CD1c-positive myeloid dendritic cell (primary cell): Measurements from ENCODE around the gene DMTF1.
"Not testable (repeated sequence)": the region's sequence is repeated elsewhere in the genome, so short reads cannot be mapped to it uniquely, and the experiment has no call there.

Experiments used
- DNase-seq: peaks from one replicate; pipeline ENCODE4 v3.0.0-alpha.2; 2016; ENCODE audit errors: extremely low spot score

The DMTF1 gene

GRCh38 chr7:87199241-87199640 lies 47.0 kb downstream of the DMTF1 start:
- no peak for DNase-seq

GRCh38 chr7:87199700-87200450 lies 47.6 kb downstream of the DMTF1 start:
- DNase-seq, result no peak

- DNase-seq, result no peak
Measured at GRCh38 chr7:87202208-87202607, 50.0 kb downstream of the DMTF1 start.

- DNase-seq, result no peak
Measured at GRCh38 chr7:87202705-87203104, 50.5 kb downstream of the DMTF1 start.

- not testable (repeated sequence) for DNase-seq
Measured at GRCh38 chr7:87203929-87204328, 51.7 kb downstream of the DMTF1 start.

- DNase-seq, result no peak
Measured at GRCh38 chr7:87204933-87205332, 52.7 kb downstream of the DMTF1 start.

- DNase-seq, result not testable (repeated sequence)
Measured at GRCh38 chr7:87205701-87206100, 53.4 kb downstream of the DMTF1 start.

- no peak for DNase-seq
Measured at GRCh38 chr7:87206361-87206760, 54.1 kb downstream of the DMTF1 start.

- DNase-seq, result no peak
Measured at GRCh38 chr7:87209295-87209924, 57.2 kb downstream of the DMTF1 start.

- no peak for DNase-seq
Measured at GRCh38 chr7:87210506-87210905, 58.3 kb downstream of the DMTF1 start.

GRCh38 chr7:87212498-87212897 lies 60.2 kb downstream of the DMTF1 start:
- DNase-seq, result peak; percentile 47

GRCh38 chr7:87213252-87213651 lies 61.0 kb downstream of the DMTF1 start:
- no peak for DNase-seq

GRCh38 chr7:87213811-87214210 lies 61.6 kb downstream of the DMTF1 start:
- DNase-seq, result peak; percentile 55

- DNase-seq, result no peak
Measured at GRCh38 chr7:87215046-87215445, 62.8 kb downstream of the DMTF1 start.

GRCh38 chr7:87216701-87217508 lies 64.7 kb downstream of the DMTF1 start:
- DNase-seq, result peak; percentile 60

GRCh38 chr7:87217983-87218653 lies 65.9 kb downstream of the DMTF1 start:
- DNase-seq, result no peak

- peak; percentile 91 for DNase-seq
Measured at GRCh38 chr7:87218796-87219544, 66.7 kb downstream of the DMTF1 start.

GRCh38 chr7:87219545-87220025 lies 67.3 kb downstream of the DMTF1 start, which contains the start of gene TMEM243:
Gene TMEM243, minus strand, starts transcription at chr7:87219732. Its CDS starts 229 bp downstream, at chr7:87219503.
- DNase-seq, result peak; percentile 97

- DNase-seq, result peak; percentile 91
Measured at GRCh38 chr7:87220026-87220733, 67.9 kb downstream of the DMTF1 start.

- DNase-seq, result no peak
Measured at GRCh38 chr7:87220734-87221215, 68.5 kb downstream of the DMTF1 start.
